Ascending aorta (tissue), 2 donors: ENCODE results near the gene CYP46A1. TPM values are rescaled to one million over a fixed set of nuclear protein-coding genes. Genes with fewer than 3 reads are reported as not detected.

Experiments
- DNase-seq, 2 donors: peaks; one replicate each; pipeline ENCODE4 v3.0.0-alpha.2; 2019; ENCODE audit warnings: low spot score in 2 of 2
- H3K27ac ChIP-seq, 2 donors: fragments of 200-600 bp; sonication (generic); one replicate each; pipeline ENCODE4 v1.5.1; 2016 to 2017; ENCODE audit warnings: mild to moderate bottlenecking in 1 of 2
- H3K27me3 ChIP-seq: fragments of 200-600 bp; sonication (generic); one replicate; pipeline ENCODE4 v1.5.1; 2017
- H3K36me3 ChIP-seq, 2 donors: fragments of 200-600 bp; sonication (generic); one replicate each; pipeline ENCODE4 v1.5.1; 2016
- H3K4me1 ChIP-seq, 2 donors: fragments of 200-600 bp; sonication (generic); one replicate each; pipeline ENCODE4 v1.5.1; 2016 to 2017; ENCODE audit warnings: mild to moderate bottlenecking in 1 of 2
- H3K4me3 ChIP-seq, 2 donors: fragments of 200-600 bp; sonication (generic); one replicate each; pipeline ENCODE4 v1.5.1; 2016 to 2017; ENCODE audit warnings: mild to moderate bottlenecking in 1 of 2
- H3K9me3 ChIP-seq, 2 donors: fragments of 200-600 bp; sonication (generic); one replicate each; pipeline ENCODE4 v1.5.1; 2016
- CTCF ChIP-seq, 3 experiments: fragments of 200-600 bp in 2 of 3; fragments of 450-650 bp in 1 of 3; sonication (generic) in 2 of 3; IDR thresholded peaks; one replicate each; pipeline ENCODE4 v1.5.1; 2016 to 2019; ENCODE audit warnings: antibody characterized with exemption in 3 of 3, mild to moderate bottlenecking in 1 of 3, moderate library complexity in 1 of 3
- intact Hi-C: fragments of 100-400 bp; cut with DNase I; formaldehyde crosslinking; loops from one replicate; pipeline ENCODE4 v1.15.1; 2023
- total RNA-seq: library from RNA; depleted of rRNA; stranded (reverse); fragments of >200 nt; gene quantifications from one replicate; pipeline ENCODE4 v1.1.0, GENCODE V29; 2016

The CYP46A1 gene
- total RNA-seq, 1 donor from 2014 or later = not detected

- H3K27me3 ChIP-seq = no peaks in the 10 kb centered on the region
- peak overlapping the region; percentile 68 to 76 for H3K4me3 ChIP-seq
- TF ChIP-seq CTCF (IDR thresholded peaks at IDR 0.05) = peak in 1 of 3 experiments; percentile 16
- H3K4me1 ChIP-seq = peaks cover 0 to 19% of the 10 kb centered on the region in 2 donors
- no peaks in the 10 kb centered on the region for H3K9me3 ChIP-seq
- DNase-seq = no peak
- peak overlapping the region; percentile 55 to 65 for H3K27ac ChIP-seq
- intact Hi-C loops = loop anchor here (10.0 kb wide), 2 partner anchors 367 to 497 kb away; partner anchors contain the start of gene YY1
- H3K36me3 ChIP-seq = no peaks in the 10 kb centered on the region
Observed at GRCh38 chr14:99737956-99738667, 54.0 kb downstream of the CYP46A1 start.

- H3K9me3 ChIP-seq = no peaks in the 10 kb centered on the region
- H3K36me3 ChIP-seq = no peaks in the 10 kb centered on the region
- H3K27ac ChIP-seq = no peak overlapping the region
- no peak for TF ChIP-seq CTCF (IDR thresholded peaks at IDR 0.05)
- intact Hi-C loops = no loop called here
- peaks cover 4 to 32% of the 10 kb centered on the region in 2 donors for H3K4me1 ChIP-seq
- DNase-seq = no peak
- no peaks in the 10 kb centered on the region for H3K27me3 ChIP-seq
- no peak overlapping the region for H3K4me3 ChIP-seq
Observed at GRCh38 chr14:99740411-99740810, 56.3 kb downstream of the CYP46A1 start.

- Histone ChIP-seq H3K9me3 (no peaks in the 10 kb centered on the region), H3K36me3 (no peaks in the 10 kb centered on the region), H3K4me1 (peaks cover 4 to 41% of the 10 kb centered on the region in 2 donors), H3K4me3 (no peak overlapping the region), H3K27me3 (no peaks in the 10 kb centered on the region), H3K27ac (no peak overlapping the region)
- no peak for TF ChIP-seq CTCF (IDR thresholded peaks at IDR 0.05)
- no peak for DNase-seq
- intact Hi-C loops = no loop called here
Observed at GRCh38 chr14:99741227-99741976, 57.3 kb downstream of the CYP46A1 start.

GRCh38 chr14:99742074-99742473 lies 58.0 kb downstream of the CYP46A1 start:
- TF ChIP-seq CTCF (IDR thresholded peaks at IDR 0.05) = no peak
- intact Hi-C loops = no loop called here
- Histone ChIP-seq H3K27me3 (no peaks in the 10 kb centered on the region), H3K4me1 (peaks cover 4 to 42% of the 10 kb centered on the region in 2 donors), H3K27ac (no peak overlapping the region), H3K4me3 (no peak overlapping the region), H3K36me3 (no peaks in the 10 kb centered on the region), H3K9me3 (no peaks in the 10 kb centered on the region)
- no peak for DNase-seq

- Histone ChIP-seq H3K27ac (no peak overlapping the region), H3K4me1 (peaks cover 4 to 40% of the 10 kb centered on the region in 2 donors), H3K4me3 (no peak overlapping the region), H3K27me3 (no peaks in the 10 kb centered on the region), H3K9me3 (no peaks in the 10 kb centered on the region), H3K36me3 (no peaks in the 10 kb centered on the region)
- no peak for DNase-seq
- intact Hi-C loops = no loop called here
- TF ChIP-seq CTCF (IDR thresholded peaks at IDR 0.05) = no peak
Observed at GRCh38 chr14:99742509-99743487, 58.7 kb downstream of the CYP46A1 start.
